Measurements from ENCODE around the gene PRDM15. TPM values are rescaled to one million over a fixed set of nuclear protein-coding genes. Genes with fewer than 3 reads are reported as not detected.

The PRDM15 gene
- polyA plus RNA-seq, 1 experiment = 5.1 TPM

GRCh38 chr21:41763398-41763931, 115.7 kb downstream of the PRDM15 start:
- ChIA-PET POLR2A (interaction anchor here (0.6 kb wide), 1 partner anchor 119 kb away, joined by 5 read pairs; no protein-coding TSS in a partner anchor), CTCF (no interaction called here)
- peaks cover 77% of the 10 kb centered on the region for H3K27me3 ChIP-seq (ENCODE audit: control insufficient read depth, insufficient read depth, low read length)
- H3K9me3 ChIP-seq (ENCODE audit: control insufficient read depth, insufficient read depth, low read length) = no peaks in the 10 kb centered on the region; the same call in 1 of the 2 replicates
- no peak overlapping the region for H3K27ac ChIP-seq (ENCODE audit: low read depth, low read length)
- no peak overlapping the region for H3K4me3 ChIP-seq (ENCODE audit: low read depth, low read length)
- no peak for DNase-seq (ENCODE audit: low read depth, low spot score)
- TF ChIP-seq CTCF (IDR thresholded peaks at IDR 0.05; ENCODE audit: low read depth, low read length) = no peak

GRCh38 chr21:41762753-41763152, 116.4 kb downstream of the PRDM15 start:
- no peak overlapping the region for H3K27ac ChIP-seq (ENCODE audit: low read depth, low read length)
- TF ChIP-seq CTCF (IDR thresholded peaks at IDR 0.05; ENCODE audit: low read depth, low read length) = no peak
- H3K27me3 ChIP-seq (ENCODE audit: control insufficient read depth, insufficient read depth, low read length) = peaks cover 70% of the 10 kb centered on the region
- CTCF ChIA-PET = no interaction called here
- H3K4me3 ChIP-seq (ENCODE audit: low read depth, low read length) = no peak overlapping the region
- no peak for DNase-seq (ENCODE audit: low read depth, low spot score)
- H3K9me3 ChIP-seq (ENCODE audit: control insufficient read depth, insufficient read depth, low read length) = no peaks in the 10 kb centered on the region; the same call in 1 of the 2 replicates
- POLR2A ChIA-PET = no interaction called here

GRCh38 chr21:41761934-41762635, 117.1 kb downstream of the PRDM15 start:
- H3K27me3 ChIP-seq (ENCODE audit: control insufficient read depth, insufficient read depth, low read length) = peaks cover 64% of the 10 kb centered on the region
- POLR2A ChIA-PET = no interaction called here
- CTCF ChIA-PET = interaction anchor here (0.9 to 1.3 kb wide), 2 partner anchors 14 to 150 kb away, joined by 3 read pairs; no protein-coding TSS in a partner anchor
- no peak overlapping the region for H3K27ac ChIP-seq (ENCODE audit: low read depth, low read length)
- no peak for TF ChIP-seq CTCF (IDR thresholded peaks at IDR 0.05; ENCODE audit: low read depth, low read length)
- no peak overlapping the region for H3K4me3 ChIP-seq (ENCODE audit: low read depth, low read length)
- no peak for DNase-seq (ENCODE audit: low read depth, low spot score)
- H3K9me3 ChIP-seq (ENCODE audit: control insufficient read depth, insufficient read depth, low read length) = no peaks in the 10 kb centered on the region; the same call in 1 of the 2 replicates

- CTCF ChIA-PET = interaction anchor here (0.9 to 1.3 kb wide), 2 partner anchors 15 to 149 kb away, joined by 3 read pairs; no protein-coding TSS in a partner anchor
- no peak for TF ChIP-seq CTCF (IDR thresholded peaks at IDR 0.05; ENCODE audit: low read depth, low read length)
- no peak overlapping the region for H3K27ac ChIP-seq (ENCODE audit: low read depth, low read length)
- no peak overlapping the region for H3K4me3 ChIP-seq (ENCODE audit: low read depth, low read length)
- no peak for DNase-seq (ENCODE audit: low read depth, low spot score)
- no peaks in the 10 kb centered on the region; the same call in 1 of the 2 replicates for H3K9me3 ChIP-seq (ENCODE audit: control insufficient read depth, insufficient read depth, low read length)
- H3K27me3 ChIP-seq (ENCODE audit: control insufficient read depth, insufficient read depth, low read length) = peaks cover 56% of the 10 kb centered on the region
- POLR2A ChIA-PET = interaction anchor here (0.5 kb wide), 1 partner anchor 102 kb away, joined by 3 read pairs; no protein-coding TSS in a partner anchor
Observed at GRCh38 chr21:41761211-41761933, 117.8 kb downstream of the PRDM15 start.
